Measurements from ENCODE around the gene AGMO.

Gene AGMO

GRCh38 chr7:15204421-15204820 is 357.4 kb downstream of the AGMO start:
- in situ Hi-C loops (cut with MboI; ENCODE audit: low sequenced_read_pairs), result no loop called here
- Histone ChIP-seq H3K27me3 (ENCODE audit: low read depth) (no peaks in the 10 kb centered on the region), H3K4me3 (no peak overlapping the region), H3K9me3 (no peaks in the 10 kb centered on the region), H3K4me1 (no peaks in the 10 kb centered on the region), H3K36me3 (replicated peaks) (no peaks in the 10 kb centered on the region)
- no peak for DNase-seq (ENCODE audit: low spot score in 2 of 2)

- Histone ChIP-seq H3K9me3 (no peaks in the 10 kb centered on the region), H3K36me3 (replicated peaks) (no peaks in the 10 kb centered on the region), H3K4me3 (no peak overlapping the region), H3K4me1 (no peaks in the 10 kb centered on the region), H3K27me3 (ENCODE audit: low read depth) (no peaks in the 10 kb centered on the region)
- in situ Hi-C loops (cut with MboI; ENCODE audit: low sequenced_read_pairs), result no loop called here
- DNase-seq (ENCODE audit: low spot score in 2 of 2), result no peak
These were observed 362.3 kb downstream of the AGMO start for GRCh38 chr7:15199482-15199881.

GRCh38 chr7:15197042-15197977 is 364.5 kb downstream of the AGMO start:
- no peaks in the 10 kb centered on the region for H3K9me3 ChIP-seq
- H3K4me3 ChIP-seq, result no peak overlapping the region
- no peaks in the 10 kb centered on the region for H3K4me1 ChIP-seq
- DNase-seq (ENCODE audit: low spot score in 2 of 2), result no peak
- no peaks in the 10 kb centered on the region for H3K27me3 ChIP-seq (ENCODE audit: low read depth)
- in situ Hi-C loops (cut with MboI; ENCODE audit: low sequenced_read_pairs), result no loop called here
- no peaks in the 10 kb centered on the region for H3K36me3 ChIP-seq (replicated peaks)

GRCh38 chr7:15178065-15178464 is 383.8 kb downstream of the AGMO start:
- H3K27me3 ChIP-seq (ENCODE audit: low read depth), result no peaks in the 10 kb centered on the region
- H3K4me1 ChIP-seq, result no peaks in the 10 kb centered on the region
- in situ Hi-C loops (cut with MboI; ENCODE audit: low sequenced_read_pairs), result no loop called here
- no peak overlapping the region for H3K4me3 ChIP-seq
- no peak for DNase-seq (ENCODE audit: low spot score in 2 of 2)
- no peaks in the 10 kb centered on the region for H3K36me3 ChIP-seq (replicated peaks)
- H3K9me3 ChIP-seq, result no peaks in the 10 kb centered on the region

GRCh38 chr7:15176089-15176488 is 385.7 kb downstream of the AGMO start:
- no peak overlapping the region for H3K4me3 ChIP-seq
- no peaks in the 10 kb centered on the region for H3K36me3 ChIP-seq (replicated peaks)
- H3K4me1 ChIP-seq, result no peaks in the 10 kb centered on the region
- in situ Hi-C loops (cut with MboI; ENCODE audit: low sequenced_read_pairs), result no loop called here
- no peak for DNase-seq (ENCODE audit: low spot score in 2 of 2)
- no peaks in the 10 kb centered on the region for H3K27me3 ChIP-seq (ENCODE audit: low read depth)
- H3K9me3 ChIP-seq, result no peaks in the 10 kb centered on the region

- no peak for DNase-seq (ENCODE audit: low spot score in 2 of 2)
- Histone ChIP-seq H3K36me3 (replicated peaks) (no peaks in the 10 kb centered on the region), H3K4me1 (no peaks in the 10 kb centered on the region), H3K9me3 (no peaks in the 10 kb centered on the region), H3K27me3 (ENCODE audit: low read depth) (no peaks in the 10 kb centered on the region), H3K4me3 (no peak overlapping the region)
- in situ Hi-C loops (cut with MboI; ENCODE audit: low sequenced_read_pairs), result no loop called here
These were observed 386.7 kb downstream of the AGMO start for GRCh38 chr7:15175152-15175551.

- no peak for DNase-seq (ENCODE audit: low spot score in 2 of 2)
- H3K9me3 ChIP-seq, result no peaks in the 10 kb centered on the region
- in situ Hi-C loops (cut with MboI; ENCODE audit: low sequenced_read_pairs), result no loop called here
These were observed 387.3 kb downstream of the AGMO start for GRCh38 chr7:15174485-15174884.

GRCh38 chr7:15168489-15168888 is 393.3 kb downstream of the AGMO start:
- H3K4me1 ChIP-seq, result no peaks in the 10 kb centered on the region
- no peaks in the 10 kb centered on the region for H3K9me3 ChIP-seq
- no peak overlapping the region for H3K4me3 ChIP-seq
- DNase-seq (ENCODE audit: low spot score in 2 of 2), result no peak
- no peaks in the 10 kb centered on the region for H3K36me3 ChIP-seq (replicated peaks)
- in situ Hi-C loops (cut with MboI; ENCODE audit: low sequenced_read_pairs), result no loop called here
- no peaks in the 10 kb centered on the region for H3K27me3 ChIP-seq (ENCODE audit: low read depth)

More at GRCh38 chr7:15174485-15174884, 387.3 kb downstream of the AGMO start:
- Histone ChIP-seq H3K4me3 (no peak overlapping the region), H3K36me3 (replicated peaks) (no peaks in the 10 kb centered on the region), H3K4me1 (no peaks in the 10 kb centered on the region), H3K27me3 (ENCODE audit: low read depth) (no peaks in the 10 kb centered on the region)

GRCh38 chr7:15167912-15168311 is 393.9 kb downstream of the AGMO start:
- Histone ChIP-seq H3K36me3 (replicated peaks) (no peaks in the 10 kb centered on the region), H3K27me3 (ENCODE audit: low read depth) (no peaks in the 10 kb centered on the region), H3K4me1 (no peaks in the 10 kb centered on the region), H3K9me3 (no peaks in the 10 kb centered on the region), H3K4me3 (no peak overlapping the region)
- no peak for DNase-seq (ENCODE audit: low spot score in 2 of 2)
- in situ Hi-C loops (cut with MboI; ENCODE audit: low sequenced_read_pairs), result no loop called here

GRCh38 chr7:15166620-15167019 is 395.2 kb downstream of the AGMO start:
- Histone ChIP-seq H3K4me1 (no peaks in the 10 kb centered on the region), H3K4me3 (no peak overlapping the region), H3K9me3 (no peaks in the 10 kb centered on the region), H3K36me3 (replicated peaks) (no peaks in the 10 kb centered on the region), H3K27me3 (ENCODE audit: low read depth) (no peaks in the 10 kb centered on the region)
- no peak for DNase-seq (ENCODE audit: low spot score in 2 of 2)
- in situ Hi-C loops (cut with MboI; ENCODE audit: low sequenced_read_pairs), result no loop called here

- DNase-seq (ENCODE audit: low spot score in 2 of 2), result no peak
- Histone ChIP-seq H3K4me1 (no peaks in the 10 kb centered on the region), H3K27me3 (ENCODE audit: low read depth) (no peaks in the 10 kb centered on the region), H3K9me3 (no peaks in the 10 kb centered on the region), H3K4me3 (no peak overlapping the region), H3K36me3 (replicated peaks) (no peaks in the 10 kb centered on the region)
- in situ Hi-C loops (cut with MboI; ENCODE audit: low sequenced_read_pairs), result no loop called here
These were observed 402.6 kb downstream of the AGMO start for GRCh38 chr7:15159261-15159660.

GRCh38 chr7:15158141-15158810 is 403.5 kb downstream of the AGMO start:
- no peaks in the 10 kb centered on the region for H3K9me3 ChIP-seq
- in situ Hi-C loops (cut with MboI; ENCODE audit: low sequenced_read_pairs), result no loop called here

More at GRCh38 chr7:15158141-15158810, 403.5 kb downstream of the AGMO start:
- Histone ChIP-seq H3K27me3 (ENCODE audit: low read depth) (no peaks in the 10 kb centered on the region), H3K4me3 (no peak overlapping the region), H3K4me1 (no peaks in the 10 kb centered on the region), H3K36me3 (replicated peaks) (no peaks in the 10 kb centered on the region)
- no peak for DNase-seq (ENCODE audit: low spot score in 2 of 2)
